Measurements from ENCODE around the gene CDKN1C. TPM values are rescaled to one million over a fixed set of nuclear protein-coding genes. Genes with fewer than 3 reads are reported as not detected.

The CDKN1C gene
- total and polyA plus RNA-seq, 4 donors = 2.6 to 10.2 (median 3.5) TPM

DNA sequence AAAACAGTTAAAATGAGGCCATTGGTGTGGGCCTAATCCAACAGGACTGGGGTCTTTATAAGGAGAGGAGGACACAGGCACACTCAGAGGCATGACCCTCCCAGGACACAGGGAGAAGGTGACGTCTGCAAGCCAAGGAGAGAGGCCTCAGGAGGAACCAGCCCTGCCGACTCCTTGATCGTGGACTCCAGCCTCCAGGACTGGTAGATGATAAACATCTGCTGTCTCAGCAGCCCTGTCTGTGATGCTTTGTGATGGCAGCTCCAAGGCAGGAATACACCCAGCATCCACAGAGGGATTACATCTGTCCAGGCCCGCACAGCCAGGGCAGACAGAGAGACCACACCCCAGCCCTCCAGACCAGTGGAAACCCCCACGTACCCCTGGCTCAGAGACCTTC, 18.4 kb downstream of the CDKN1C start:
- 87% methylated on average over 5 of the region's 5 CpGs for WGBS
- H3K27ac ChIP-seq (ENCODE audit: low read depth in 1 of 2, low read length in 2 of 2) = no peak overlapping the region
- no peak overlapping the region for H3K4me3 ChIP-seq (ENCODE audit: low read depth in 1 of 3, low read length in 3 of 3)
- peaks cover 0 to 7% (median 1%) of the 10 kb centered on the region in 4 donors for H3K4me1 ChIP-seq (ENCODE audit: control insufficient read depth in 4 of 4, insufficient read depth in 4 of 4, low read length in 3 of 4)
- no peaks in the 10 kb centered on the region for H3K36me3 ChIP-seq (ENCODE audit: control insufficient read depth in 4 of 4, insufficient read depth in 3 of 4, low read depth in 1 of 4, low read length in 3 of 4)
- TF ChIP-seq FOXA1 (IDR thresholded peaks at IDR 0.05) = no peak
- TF ChIP-seq, protein P1, sequence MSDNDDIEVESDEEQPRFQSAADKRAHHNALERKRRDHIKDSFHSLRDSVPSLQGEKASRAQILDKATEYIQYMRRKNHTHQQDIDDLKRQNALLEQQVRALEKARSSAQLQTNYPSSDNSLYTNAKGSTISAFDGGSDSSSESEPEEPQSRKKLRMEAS (IDR thresholded peaks at IDR 0.05) = no peak
- TF ChIP-seq, protein P2, sequence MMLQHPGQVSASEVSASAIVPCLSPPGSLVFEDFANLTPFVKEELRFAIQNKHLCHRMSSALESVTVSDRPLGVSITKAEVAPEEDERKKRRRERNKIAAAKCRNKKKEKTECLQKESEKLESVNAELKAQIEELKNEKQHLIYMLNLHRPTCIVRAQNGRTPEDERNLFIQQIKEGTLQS (IDR thresholded peaks at IDR 0.05) = no peak
- no peak for TF ChIP-seq EGR1 (IDR thresholded peaks at IDR 0.05; ENCODE audit: low read depth in 2 of 2)
- no peak for TF ChIP-seq RXRA (IDR thresholded peaks at IDR 0.05)
- no peak for TF ChIP-seq JUND (IDR thresholded peaks at IDR 0.05)
- TF ChIP-seq HNF4A (conservative IDR thresholded peaks at IDR 0.05) = no peak
- TF ChIP-seq SP1 (IDR thresholded peaks at IDR 0.05) = no peak
- TF ChIP-seq TAF1 (conservative IDR thresholded peaks at IDR 0.05) = no peak
- TF ChIP-seq GABPA (IDR thresholded peaks at IDR 0.05 in 1 of 2, conservative IDR thresholded peaks at IDR 0.05 in 1 of 2) = no peak
- TF ChIP-seq, protein P3, sequence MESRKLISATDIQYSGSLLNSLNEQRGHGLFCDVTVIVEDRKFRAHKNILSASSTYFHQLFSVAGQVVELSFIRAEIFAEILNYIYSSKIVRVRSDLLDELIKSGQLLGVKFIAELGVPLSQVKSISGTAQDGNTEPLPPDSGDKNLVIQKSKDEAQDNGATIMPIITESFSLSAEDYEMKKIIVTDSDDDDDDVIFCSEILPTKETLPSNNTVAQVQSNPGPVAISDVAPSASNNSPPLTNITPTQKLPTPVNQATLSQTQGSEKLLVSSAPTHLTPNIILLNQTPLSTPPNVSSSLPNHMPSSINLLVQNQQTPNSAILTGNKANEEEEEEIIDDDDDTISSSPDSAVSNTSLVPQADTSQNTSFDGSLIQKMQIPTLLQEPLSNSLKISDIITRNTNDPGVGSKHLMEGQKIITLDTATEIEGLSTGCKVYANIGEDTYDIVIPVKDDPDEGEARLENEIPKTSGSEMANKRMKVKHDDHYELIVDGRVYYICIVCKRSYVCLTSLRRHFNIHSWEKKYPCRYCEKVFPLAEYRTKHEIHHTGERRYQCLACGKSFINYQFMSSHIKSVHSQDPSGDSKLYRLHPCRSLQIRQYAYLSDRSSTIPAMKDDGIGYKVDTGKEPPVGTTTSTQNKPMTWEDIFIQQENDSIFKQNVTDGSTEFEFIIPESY (IDR thresholded peaks at IDR 0.05) = no peak
- H3K9ac ChIP-seq (ENCODE audit: low read depth in 1 of 2, low read length in 2 of 2) = no peak overlapping the region
- no peak for DNase-seq (ENCODE audit: low spot score)
- H3K27me3 ChIP-seq (ENCODE audit: control insufficient read depth in 4 of 4, insufficient read depth in 4 of 4, low read length in 3 of 4) = peaks cover 0 to 5% (median 3%) of the 10 kb centered on the region in 4 donors
- H3K9me3 ChIP-seq (ENCODE audit: control insufficient read depth in 4 of 4, low read length in 3 of 4) = peaks cover 0 to 6% (median under 1%) of the 10 kb centered on the region in 4 donors

DNA sequence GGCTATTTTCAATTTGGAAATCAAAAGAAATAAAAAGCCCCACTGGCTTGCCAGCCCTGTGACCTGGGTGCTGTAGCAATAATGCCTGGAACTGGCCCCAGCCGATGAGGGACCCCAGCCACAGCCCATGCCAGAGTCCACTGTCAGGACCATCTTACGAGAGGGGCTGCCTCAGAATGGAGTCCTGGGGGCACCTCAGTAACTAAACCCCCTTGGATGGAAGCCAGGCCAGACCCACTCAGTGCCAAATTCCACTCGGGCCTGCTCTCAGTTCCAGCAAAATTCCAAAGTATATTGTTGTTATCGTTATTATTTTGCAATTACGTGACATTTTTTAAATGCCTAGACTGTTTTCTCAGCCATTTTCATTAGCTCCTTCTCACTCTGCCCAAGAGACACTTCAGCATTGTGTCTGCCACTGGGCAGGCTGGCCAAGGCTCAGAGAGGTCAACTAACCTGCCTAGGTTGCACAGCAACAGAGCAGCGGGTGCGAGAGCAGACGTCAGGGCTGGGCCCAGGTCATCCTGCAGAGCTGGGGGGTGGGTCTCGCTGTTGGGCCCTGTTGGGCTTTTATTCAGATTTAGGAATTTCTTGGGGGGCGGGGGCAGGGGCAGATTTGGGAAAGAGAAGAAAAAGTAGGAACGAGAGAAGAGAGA, 19.5 kb downstream of the CDKN1C start:
- Histone ChIP-seq H3K27me3 (ENCODE audit: control insufficient read depth in 4 of 4, insufficient read depth in 4 of 4, low read length in 3 of 4) (peaks cover 0 to 5% (median 3%) of the 10 kb centered on the region in 4 donors), H3K9ac (ENCODE audit: low read depth in 1 of 2, low read length in 2 of 2) (no peak overlapping the region), H3K4me3 (ENCODE audit: low read depth in 1 of 3, low read length in 3 of 3) (no peak overlapping the region), H3K27ac (ENCODE audit: low read depth in 1 of 2, low read length in 2 of 2) (no peak overlapping the region), H3K9me3 (ENCODE audit: control insufficient read depth in 4 of 4, low read length in 3 of 4) (peaks cover 0 to 6% (median under 1%) of the 10 kb centered on the region in 4 donors), H3K36me3 (ENCODE audit: control insufficient read depth in 4 of 4, insufficient read depth in 3 of 4, low read depth in 1 of 4, low read length in 3 of 4) (no peaks in the 10 kb centered on the region), H3K4me1 (ENCODE audit: control insufficient read depth in 4 of 4, insufficient read depth in 4 of 4, low read length in 3 of 4) (peaks cover 0 to 7% (median 1%) of the 10 kb centered on the region in 4 donors)
- DNase-seq (ENCODE audit: low spot score) = no peak
- TF ChIP-seq EGR1 (IDR thresholded peaks at IDR 0.05; ENCODE audit: low read depth in 2 of 2) (no peak), GABPA (IDR thresholded peaks at IDR 0.05 in 1 of 2, conservative IDR thresholded peaks at IDR 0.05 in 1 of 2) (no peak), RAD21 (IDR thresholded peaks at IDR 0.05) (no peak), JUND (IDR thresholded peaks at IDR 0.05) (no peak), NR2F2 (IDR thresholded peaks at IDR 0.05) (no peak), HNF4A (conservative IDR thresholded peaks at IDR 0.05) (no peak), FOXA1 (IDR thresholded peaks at IDR 0.05) (no peak), SP1 (IDR thresholded peaks at IDR 0.05) (no peak), YY1 (IDR thresholded peaks at IDR 0.05) (no peak), FOXA2 (IDR thresholded peaks at IDR 0.05) (no peak), TAF1 (conservative IDR thresholded peaks at IDR 0.05) (no peak)
- TF ChIP-seq, protein P4, sequence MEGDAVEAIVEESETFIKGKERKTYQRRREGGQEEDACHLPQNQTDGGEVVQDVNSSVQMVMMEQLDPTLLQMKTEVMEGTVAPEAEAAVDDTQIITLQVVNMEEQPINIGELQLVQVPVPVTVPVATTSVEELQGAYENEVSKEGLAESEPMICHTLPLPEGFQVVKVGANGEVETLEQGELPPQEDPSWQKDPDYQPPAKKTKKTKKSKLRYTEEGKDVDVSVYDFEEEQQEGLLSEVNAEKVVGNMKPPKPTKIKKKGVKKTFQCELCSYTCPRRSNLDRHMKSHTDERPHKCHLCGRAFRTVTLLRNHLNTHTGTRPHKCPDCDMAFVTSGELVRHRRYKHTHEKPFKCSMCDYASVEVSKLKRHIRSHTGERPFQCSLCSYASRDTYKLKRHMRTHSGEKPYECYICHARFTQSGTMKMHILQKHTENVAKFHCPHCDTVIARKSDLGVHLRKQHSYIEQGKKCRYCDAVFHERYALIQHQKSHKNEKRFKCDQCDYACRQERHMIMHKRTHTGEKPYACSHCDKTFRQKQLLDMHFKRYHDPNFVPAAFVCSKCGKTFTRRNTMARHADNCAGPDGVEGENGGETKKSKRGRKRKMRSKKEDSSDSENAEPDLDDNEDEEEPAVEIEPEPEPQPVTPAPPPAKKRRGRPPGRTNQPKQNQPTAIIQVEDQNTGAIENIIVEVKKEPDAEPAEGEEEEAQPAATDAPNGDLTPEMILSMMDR (IDR thresholded peaks at IDR 0.05; ENCODE audit: low read depth, low read length, missing input control) = no peak
- TF ChIP-seq, protein P1 (IDR thresholded peaks at IDR 0.05) = no peak
- TF ChIP-seq, protein P2 (IDR thresholded peaks at IDR 0.05) = no peak
- TF ChIP-seq, protein P3 (IDR thresholded peaks at IDR 0.05) = no peak
- 85% methylated on average over 11 of the region's 11 CpGs for WGBS

Measured in liver (tissue), 9 donors.